ENCODE measurements around the gene ZNF543.
A peak's percentile ranks its signal among the peaks of the same experiment; 100 is the strongest.
"Not testable (repeated sequence)": the region's sequence is repeated elsewhere in the genome, so short reads cannot be mapped to it uniquely, and the experiment has no call there.

Gene ZNF543

GRCh38 chr19:57319869-57320179, 448 bp upstream of the ZNF543 start:
- DNase-seq (ENCODE audit: low read depth in 4 of 4, low spot score in 1 of 4) = no peak

- DNase-seq (ENCODE audit: low read depth in 4 of 4, low spot score in 1 of 4) = no peak
Observed at GRCh38 chr19:57321116-57321515, 844 bp downstream of the ZNF543 start.

- no peak for DNase-seq (ENCODE audit: low read depth in 4 of 4, low spot score in 1 of 4)
Observed at GRCh38 chr19:57321751-57322150, 1.5 kb downstream of the ZNF543 start.

- no peak for DNase-seq (ENCODE audit: low read depth in 4 of 4, low spot score in 1 of 4)
Observed at GRCh38 chr19:57324992-57325391, 4.7 kb downstream of the ZNF543 start.

GRCh38 chr19:57327993-57328392, 7.7 kb downstream of the ZNF543 start:
- no peak for DNase-seq (ENCODE audit: low read depth in 4 of 4, low spot score in 1 of 4)

- DNase-seq (ENCODE audit: low read depth in 4 of 4, low spot score in 1 of 4) = no peak
Observed at GRCh38 chr19:57334191-57334590, 13.9 kb downstream of the ZNF543 start.

GRCh38 chr19:57338877-57339276, 18.6 kb downstream of the ZNF543 start:
- DNase-seq (ENCODE audit: low read depth in 4 of 4, low spot score in 1 of 4) = no peak

- no peak for DNase-seq (ENCODE audit: low read depth in 4 of 4, low spot score in 1 of 4)
Observed at GRCh38 chr19:57342582-57342981, 22.3 kb downstream of the ZNF543 start.

GRCh38 chr19:57348136-57348535, 27.9 kb downstream of the ZNF543 start:
- DNase-seq (ENCODE audit: low read depth in 4 of 4, low spot score in 1 of 4) = no peak

GRCh38 chr19:57350877-57351805, 30.9 kb downstream of the ZNF543 start, which contains the start of gene ZNF304:
ZNF304 (plus strand) TSS chr19:57351271; CDS start chr19:57351665, 394 bp downstream.
- peak; percentile 47 to 74 (median 68) for DNase-seq (ENCODE audit: low read depth in 4 of 4, low spot score in 1 of 4)

- no peak for DNase-seq (ENCODE audit: low read depth in 4 of 4, low spot score in 1 of 4)
Observed at GRCh38 chr19:57351867-57352266, 31.6 kb downstream of the ZNF543 start.

GRCh38 chr19:57355916-57356315, 35.6 kb downstream of the ZNF543 start:
- DNase-seq (ENCODE audit: low read depth in 4 of 4, low spot score in 1 of 4) = no peak

GRCh38 chr19:57357406-57357805, 37.1 kb downstream of the ZNF543 start:
- no peak for DNase-seq (ENCODE audit: low read depth in 4 of 4, low spot score in 1 of 4)

- DNase-seq (ENCODE audit: low read depth in 4 of 4, low spot score in 1 of 4) = no peak
Observed at GRCh38 chr19:57359300-57359699, 39.0 kb downstream of the ZNF543 start.

GRCh38 chr19:57362419-57362818, 42.1 kb downstream of the ZNF543 start:
- no peak for DNase-seq (ENCODE audit: low read depth in 4 of 4, low spot score in 1 of 4)

GRCh38 chr19:57362997-57363687, 42.9 kb downstream of the ZNF543 start, which contains the start of the genes TRAPPC2B and ZNF547:
TRAPPC2B (plus strand) TSS chr19:57363551; CDS start chr19:57364834, 1,283 bp downstream.
ZNF547 (plus strand) TSS chr19:57363551; CDS start chr19:57368556, 5,005 bp downstream.
- DNase-seq (ENCODE audit: low read depth in 4 of 4, low spot score in 1 of 4) = peak; percentile 90 to 98 (median 94)

GRCh38 chr19:57363688-57364181, 43.5 kb downstream of the ZNF543 start:
- no peak for DNase-seq (ENCODE audit: low read depth in 4 of 4, low spot score in 1 of 4)

GRCh38 chr19:57366776-57367175, 46.5 kb downstream of the ZNF543 start:
- DNase-seq (ENCODE audit: low read depth in 4 of 4, low spot score in 1 of 4) = no peak

GRCh38 chr19:57374179-57374578, 53.9 kb downstream of the ZNF543 start:
- no peak for DNase-seq (ENCODE audit: low read depth in 4 of 4, low spot score in 1 of 4)

GRCh38 chr19:57374647-57375046, 54.4 kb downstream of the ZNF543 start:
- DNase-seq (ENCODE audit: low read depth in 4 of 4, low spot score in 1 of 4) = not testable (repeated sequence)

GRCh38 chr19:57376151-57376550, 55.9 kb downstream of the ZNF543 start:
- no peak for DNase-seq (ENCODE audit: low read depth in 4 of 4, low spot score in 1 of 4)
